Fibroblast of lung (primary cell): Measurements from ENCODE around the gene CCDC47.

Source experiments
- CTCF ChIP-seq, 2 donors: IDR thresholded peaks in 1 of 2; conservative IDR thresholded peaks in 1 of 2; 1 replicate in 1 of 2; 2 replicates in 1 of 2; pipeline ENCODE4 v1.5.1; 2011 to 2012; ENCODE audit warnings: low read length in 2 of 2, control low read depth in 1 of 2, inconsistent platforms in 1 of 2, low read depth in 1 of 2, mild to moderate bottlenecking in 1 of 2
- EZH2 ChIP-seq: IDR thresholded peaks from 2 replicates; pipeline ENCODE4 v1.5.1; 2012; ENCODE audit warnings: low read length, control low read depth, mild to moderate bottlenecking; ENCODE audit errors: missing control alignments

GRCh38 chr17:63816669-63817068 is 43.3 kb upstream of the CCDC47 start:
- TF ChIP-seq CTCF (conservative IDR thresholded peaks at IDR 0.05 in 1 of 2, IDR thresholded peaks at IDR 0.05 in 1 of 2; ENCODE audit: low read depth in 1 of 2, low read length in 2 of 2) (no peak), EZH2 (no peak)
